HG03342 (cell line): ENCODE data around the gene SNAPC3.

Experiments
- ATAC-seq: cut with Tn5 transposase; IDR thresholded peaks from one replicate; pipeline ENCODE4 v1.9.1; 2021; ENCODE audit warnings: mild to moderate bottlenecking, moderate library complexity; ENCODE audit not compliant: unreplicated experiment

Gene SNAPC3

GRCh38 chr9:15485836-15486666, 63.4 kb downstream of the SNAPC3 start:
- no peak for ATAC-seq

DNA sequence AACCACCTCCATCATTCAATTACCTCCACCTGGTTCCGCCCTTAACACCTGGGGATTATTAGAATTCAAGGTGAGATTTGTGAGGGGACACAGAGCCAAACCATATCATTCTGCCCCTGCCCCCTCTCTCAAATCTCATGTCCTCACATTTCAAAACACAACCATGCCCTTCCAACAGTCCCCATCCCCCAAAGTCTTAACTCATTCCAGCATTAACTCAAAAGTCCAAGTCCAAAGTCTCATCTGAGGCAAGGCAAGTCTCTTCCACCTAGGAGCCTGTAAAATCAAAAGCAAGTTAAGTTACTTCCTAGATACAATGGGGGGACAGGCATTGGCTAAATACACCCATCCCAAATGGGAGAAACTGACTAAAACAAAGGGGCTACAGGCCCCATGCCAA, 69.3 kb downstream of the SNAPC3 start:
- no peak for ATAC-seq

DNA sequence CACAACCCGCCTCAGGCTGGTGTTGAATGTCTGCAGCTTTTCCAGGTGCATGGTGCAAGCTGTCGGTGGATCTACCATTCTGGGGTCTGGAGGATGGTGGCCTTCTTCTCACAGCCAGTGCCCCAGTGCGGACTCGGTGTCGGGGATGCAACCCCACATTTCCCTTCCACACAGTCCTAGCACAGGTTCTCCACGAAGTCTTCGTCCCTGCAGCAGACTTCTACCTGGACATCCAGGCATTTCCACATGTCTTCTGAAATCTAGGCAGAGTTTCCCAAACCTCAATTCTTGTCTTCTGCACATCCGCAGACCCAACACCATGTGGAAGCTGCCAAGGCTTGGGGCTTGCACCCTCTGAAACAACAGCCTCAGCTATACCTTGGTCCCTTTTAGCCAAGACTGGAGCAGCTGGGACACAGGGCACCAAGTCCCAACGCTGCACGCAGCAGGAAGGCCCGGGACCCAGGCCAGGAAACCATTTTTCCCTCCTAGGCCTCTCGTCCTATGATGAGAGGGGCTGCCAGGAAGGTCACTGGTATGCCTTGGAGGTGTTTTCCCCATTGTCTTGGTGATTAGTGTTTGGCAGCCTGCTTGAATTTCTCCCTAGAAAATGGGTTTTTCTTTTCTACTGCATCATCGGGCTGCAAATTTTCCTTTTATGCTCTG, 69.9 kb downstream of the SNAPC3 start:
- no peak for ATAC-seq

DNA sequence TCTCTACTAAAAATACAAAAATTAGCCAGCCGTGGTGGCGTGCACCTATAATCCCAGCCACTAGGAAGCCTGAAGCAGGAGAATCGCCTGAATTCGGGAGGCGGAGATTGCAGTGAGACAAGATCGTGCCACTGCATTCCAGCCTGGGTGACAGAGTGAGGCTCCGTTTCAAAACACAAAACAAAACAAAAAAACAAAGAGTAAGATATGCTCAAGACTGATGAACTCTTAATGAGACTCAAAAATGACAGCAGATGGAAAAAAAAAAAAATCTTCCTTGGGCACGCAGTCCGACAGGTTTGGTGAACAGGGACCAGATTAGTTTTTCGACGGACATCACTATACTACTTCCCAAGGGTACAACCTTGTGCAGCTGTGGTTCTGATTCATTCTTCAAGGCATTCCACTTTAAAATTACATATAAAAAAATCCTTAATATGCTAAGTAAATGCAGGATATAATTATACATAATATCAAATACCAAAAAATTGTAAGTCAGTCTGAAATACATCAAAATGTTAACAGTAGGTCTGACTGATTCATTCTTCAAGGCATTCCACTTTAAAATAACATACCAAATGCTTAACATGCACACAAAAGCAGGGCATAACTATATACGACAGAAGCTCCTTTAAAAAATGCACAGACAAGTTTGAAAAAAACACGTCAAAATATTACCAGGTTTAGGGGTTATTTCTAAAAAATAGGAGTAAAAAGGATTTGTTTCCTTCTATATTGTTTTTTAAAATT, 75.7 kb downstream of the SNAPC3 start:
- ATAC-seq: no peak

DNA sequence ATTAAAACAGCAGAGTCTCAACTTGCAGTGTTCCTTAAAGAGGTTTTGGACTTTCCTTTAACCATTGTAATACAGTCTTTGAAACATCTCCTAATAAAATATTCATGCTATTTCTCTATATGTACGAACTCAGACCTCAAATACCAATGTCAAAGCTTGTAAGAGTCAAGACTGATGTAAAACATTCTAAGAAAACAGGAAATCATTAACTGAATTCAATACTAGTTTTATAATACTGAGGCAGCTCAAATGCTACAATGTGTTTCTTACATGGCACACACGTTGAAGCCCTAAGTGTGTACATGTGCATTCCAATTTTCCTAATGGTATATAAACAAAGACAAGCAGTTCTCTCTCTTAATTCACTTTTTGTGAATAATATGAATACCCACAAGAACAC, 76.5 kb downstream of the SNAPC3 start:
- no peak for ATAC-seq

- no peak for ATAC-seq
Measured at GRCh38 chr9:15501179-15501578, 78.5 kb downstream of the SNAPC3 start.

DNA sequence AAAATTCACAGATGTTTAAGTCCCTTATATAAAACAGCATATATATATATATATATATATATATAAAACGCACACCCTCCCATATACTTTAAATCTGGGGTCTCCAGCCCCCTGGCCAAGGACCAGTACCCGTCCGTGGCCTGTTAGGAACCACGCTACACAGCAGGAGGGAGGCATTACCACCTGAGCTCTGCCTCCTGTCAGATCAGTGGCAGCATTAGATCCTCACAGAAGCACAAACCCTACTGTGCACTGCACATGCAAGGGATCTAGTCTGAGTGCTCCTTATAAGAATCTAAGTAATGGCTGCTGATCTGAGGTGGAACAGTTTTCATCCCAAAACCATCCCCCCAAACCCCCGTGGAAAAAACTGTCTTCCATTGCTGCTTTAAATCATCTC, 79.1 kb downstream of the SNAPC3 start:
- no peak for ATAC-seq

DNA sequence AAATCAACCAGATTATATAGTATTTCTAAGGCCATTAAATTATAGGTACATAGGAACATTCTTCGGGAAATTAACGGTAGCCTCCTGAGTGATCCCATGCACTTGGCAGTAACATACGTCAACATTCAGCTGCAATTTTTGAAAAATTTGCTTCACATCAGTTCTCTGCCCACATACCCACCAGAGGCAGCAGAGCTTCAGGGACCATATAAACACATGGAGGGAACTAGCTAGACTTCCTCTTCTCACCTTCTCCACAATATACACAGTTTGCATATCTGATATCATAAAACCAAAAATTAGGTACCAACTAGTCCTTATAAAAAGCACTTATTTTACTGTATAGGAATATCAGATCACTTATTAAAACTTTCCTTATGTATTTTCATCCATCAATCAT, 83.2 kb downstream of the SNAPC3 start:
- no peak for ATAC-seq

- peak; percentile 26 for ATAC-seq
Measured at GRCh38 chr9:15509931-15510788, 87.5 kb downstream of the SNAPC3 start.

- peak; percentile 71 for ATAC-seq
Measured at GRCh38 chr9:15510789-15511575, 88.3 kb downstream of the SNAPC3 start, which contains the start of gene PSIP1. Gene PSIP1, minus strand, starts transcription at chr9:15510970. Its CDS starts 782 bp downstream, at chr9:15510188.
